Muscle of back (tissue), 13 donors: Measurements from ENCODE around the gene DNAJA3. TPM values are rescaled to one million over a fixed set of nuclear protein-coding genes. Genes with fewer than 3 reads are reported as not detected.

Source experiments
- DNase-seq, 3 donors: peaks; one replicate each; pipeline versions ENCODE4 v3.0.0 to v3.0.0-alpha.2; 2013
- long read RNA-seq, 9 donors: transcript quantifications; one replicate each; lab custom pipeline, GENCODE V29; 2026
- polyA plus RNA-seq, 10 donors: library from polyadenylated mRNA; unstranded; fragments of 120-200 nt; gene quantifications; one replicate each; pipeline ENCODE4 v1.2.1, GENCODE V29; 2013; ENCODE audit not compliant: insufficient read length in 10 of 10

DNAJA3 gene
- 10 to 100 TPM; 24.2 to 32.7 (median 28.2) TPM for polyA plus RNA-seq
- long read RNA-seq, donor 1, partial matches to known transcripts: 0 of 4 reads
- long read RNA-seq, donor 1, other reads (novel, unspliced or antisense): 0 of 4 reads
- long read RNA-seq, donor 2, transcript DNAJA3-202 (11 exons, 2,591 nt): major isoform, 7 of 12 reads
- long read RNA-seq, donor 2, transcript DNAJA3-201 (12 exons, 2,763 nt): minor isoform, 5 of 12 reads
- long read RNA-seq, donor 2, partial matches to known transcripts: 0 of 12 reads
- long read RNA-seq, donor 2, other reads (novel, unspliced or antisense): 0 of 12 reads
- long read RNA-seq, donor 3: 0 reads
- long read RNA-seq, donor 4, partial matches to known transcripts: 0 of 3 reads
- long read RNA-seq, donor 4, other reads (novel, unspliced or antisense): 0 of 3 reads
- long read RNA-seq, donor 5, transcript DNAJA3-202 (11 exons, 2,591 nt): major isoform, 6 of 18 reads
- long read RNA-seq, donor 5, partial matches to known transcripts: 9 of 18 reads
- long read RNA-seq, donor 5, other reads (novel, unspliced or antisense): 0 of 18 reads
- long read RNA-seq, donor 6, transcript DNAJA3-202 (11 exons, 2,591 nt): major isoform, 5 of 12 reads
- long read RNA-seq, donor 6, transcript DNAJA3-201 (12 exons, 2,763 nt): major isoform, 5 of 12 reads
- long read RNA-seq, donor 6, partial matches to known transcripts: 0 of 12 reads
- long read RNA-seq, donor 6, other reads (novel, unspliced or antisense): 0 of 12 reads
- long read RNA-seq, donor 7, partial matches to known transcripts: 0 of 3 reads
- long read RNA-seq, donor 7, other reads (novel, unspliced or antisense): 0 of 3 reads
- long read RNA-seq, donor 8, partial matches to known transcripts: 0 of 2 reads
- long read RNA-seq, donor 8, other reads (novel, unspliced or antisense): 0 of 2 reads
- long read RNA-seq, donor 9, partial matches to known transcripts: 0 of 1 reads
- long read RNA-seq, donor 9, other reads (novel, unspliced or antisense): 0 of 1 reads

- peak; percentile 94 to 99 (median 96) for DNase-seq
Observed at GRCh38 chr16:4425378-4426020, at the start of gene DNAJA3. TSS of gene DNAJA3 (plus strand) at chr16:4425868. CDS start at chr16:4425882, 14 bp downstream.

GRCh38 chr16:4376126-4376892, 49.4 kb upstream of the DNAJA3 start:
- DNase-seq: peak; percentile 60 to 90 (median 86)

- DNase-seq: peak in 1 of 3 donors; percentile 56
Observed at GRCh38 chr16:4376893-4377572, 48.6 kb upstream of the DNAJA3 start.

GRCh38 chr16:4377573-4378154, 48.0 kb upstream of the DNAJA3 start:
- DNase-seq: no peak

- peak in 1 of 3 donors; percentile 47 for DNase-seq
Observed at GRCh38 chr16:4378161-4378666, 47.5 kb upstream of the DNAJA3 start.

GRCh38 chr16:4378999-4379690, 46.5 kb upstream of the DNAJA3 start:
- no peak for DNase-seq

- peak in 1 of 3 donors; percentile 81 for DNase-seq
Observed at GRCh38 chr16:4380119-4381063, 45.3 kb upstream of the DNAJA3 start.

GRCh38 chr16:4381072-4381934, 44.4 kb upstream of the DNAJA3 start:
- peak in 1 of 3 donors; percentile 58 for DNase-seq

- DNase-seq: no peak
Observed at GRCh38 chr16:4381935-4382794, 43.5 kb upstream of the DNAJA3 start.

- DNase-seq: peak in 1 of 3 donors; percentile 34
Observed at GRCh38 chr16:4382795-4383357, 42.8 kb upstream of the DNAJA3 start.

- peak in 1 of 3 donors; percentile 14 for DNase-seq
Observed at GRCh38 chr16:4383591-4384444, 41.9 kb upstream of the DNAJA3 start.

- peak in 1 of 3 donors; percentile 78 for DNase-seq
Observed at GRCh38 chr16:4384509-4384942, 41.1 kb upstream of the DNAJA3 start.

- peak in 1 of 3 donors; percentile 41 for DNase-seq
Observed at GRCh38 chr16:4385066-4385788, 40.4 kb upstream of the DNAJA3 start.
